Calu3 (cell line): Measurements from ENCODE around the gene GPBP1L1. TPM values are rescaled to one million over a fixed set of nuclear protein-coding genes. Genes with fewer than 3 reads are reported as not detected.

Source experiments
- BruUV-seq: library from RNA; stranded (reverse); fragments of 400-500 nt; replicated peaks from 2 replicates; lab custom pipeline; 2021; lab: Mats Ljungman, UMichigan
- CTCF ChIA-PET: fragments of 300-600 bp; sonication (Branson Sonifier 250); formaldehyde crosslinking; loops from one replicate; lab custom pipeline; 2022; ENCODE audit warnings: antibody characterized with exemption; lab: Charles Lee
- DNase-seq: peaks from one replicate; pipeline ENCODE4 v3.0.0; 2022
- H3K27ac Mint-ChIP-seq: one replicate; pipeline ENCODE4 v1.8.0; 2022; ENCODE audit warnings: mixed read lengths; ENCODE audit not compliant: unreplicated experiment
- H3K27me3 Mint-ChIP-seq: one replicate; pipeline ENCODE4 v1.8.0; 2022; ENCODE audit warnings: mixed read lengths; ENCODE audit not compliant: unreplicated experiment
- H3K36me3 Mint-ChIP-seq: one replicate; pipeline ENCODE4 v1.8.0; 2022; ENCODE audit warnings: mild to moderate bottlenecking, moderate library complexity, mixed read lengths; ENCODE audit not compliant: insufficient read depth, unreplicated experiment
- H3K4me1 Mint-ChIP-seq: one replicate; pipeline ENCODE4 v1.8.0; 2022; ENCODE audit warnings: mild to moderate bottlenecking, low read depth, mixed read lengths; ENCODE audit not compliant: unreplicated experiment
- H3K4me3 Mint-ChIP-seq: one replicate; pipeline ENCODE4 v1.8.0; 2022; ENCODE audit warnings: mild to moderate bottlenecking, low read depth, moderate library complexity, mixed read lengths; ENCODE audit not compliant: unreplicated experiment
- H3K9me3 Mint-ChIP-seq: one replicate; pipeline ENCODE4 v1.8.0; 2022; ENCODE audit warnings: low read depth, mixed read lengths; ENCODE audit not compliant: unreplicated experiment
- CTCF ChIP-seq: fragments of 200-600 bp; IDR thresholded peaks from one replicate; pipeline ENCODE4 v1.8.0; 2022; ENCODE audit warnings: antibody characterized with exemption; ENCODE audit not compliant: unreplicated experiment
- intact Hi-C: fragments of 100-400 bp; cut with micrococcal nuclease; formaldehyde crosslinking; loops from one replicate; pipeline ENCODE4 v1.10.0; 2022; ENCODE audit not compliant: unreplicated experiment
- total RNA-seq: library from RNA; stranded (reverse); gene quantifications from 2 replicates; pipeline ENCODE4 v1.2.3, GENCODE V29; 2022

Gene GPBP1L1
- total RNA-seq, 1 experiment from 2014 or later, result 117 TPM

- BruUV-seq, result no TSS peak
- CTCF ChIA-PET, result no interaction called here
- no peak overlapping the region for H3K27ac Mint-ChIP-seq
- no peak overlapping the region for H3K4me3 Mint-ChIP-seq
- H3K4me1 Mint-ChIP-seq, result no peaks in the 10 kb centered on the region
- no peak for TF ChIP-seq CTCF
- DNase-seq, result no peak
- intact Hi-C loops, result no loop called here
- H3K9me3 Mint-ChIP-seq, result no peaks in the 10 kb centered on the region
- peaks cover 47% of the 10 kb centered on the region for H3K36me3 Mint-ChIP-seq
- no peaks in the 10 kb centered on the region for H3K27me3 Mint-ChIP-seq
Observed at GRCh38 chr1:45621895-45622523, 64.3 kb downstream of the GPBP1L1 start.

GRCh38 chr1:45621501-45621836 lies 64.9 kb downstream of the GPBP1L1 start:
- H3K27me3 Mint-ChIP-seq, result no peaks in the 10 kb centered on the region
- BruUV-seq, result no TSS peak
- CTCF ChIA-PET, result no interaction called here
- H3K4me3 Mint-ChIP-seq, result no peak overlapping the region
- H3K9me3 Mint-ChIP-seq, result no peaks in the 10 kb centered on the region
- no peak for TF ChIP-seq CTCF
- H3K27ac Mint-ChIP-seq, result no peak overlapping the region
- DNase-seq, result no peak
- intact Hi-C loops, result no loop called here
- H3K4me1 Mint-ChIP-seq, result no peaks in the 10 kb centered on the region
- peaks cover 48% of the 10 kb centered on the region for H3K36me3 Mint-ChIP-seq

- Mint-ChIP-seq H3K36me3 (peaks cover 54% of the 10 kb centered on the region), H3K9me3 (no peaks in the 10 kb centered on the region), H3K4me3 (no peak overlapping the region), H3K27me3 (no peaks in the 10 kb centered on the region), H3K4me1 (no peaks in the 10 kb centered on the region), H3K27ac (no peak overlapping the region)
- intact Hi-C loops, result no loop called here
- BruUV-seq, result no TSS peak
- CTCF ChIA-PET, result no interaction called here
- no peak for DNase-seq
- no peak for TF ChIP-seq CTCF
Observed at GRCh38 chr1:45620588-45621500, 65.5 kb downstream of the GPBP1L1 start.

- Mint-ChIP-seq H3K27ac (no peak overlapping the region), H3K9me3 (no peaks in the 10 kb centered on the region), H3K4me3 (no peak overlapping the region), H3K36me3 (peaks cover 62% of the 10 kb centered on the region), H3K27me3 (no peaks in the 10 kb centered on the region), H3K4me1 (no peaks in the 10 kb centered on the region)
- no TSS peak for BruUV-seq
- intact Hi-C loops, result no loop called here
- DNase-seq, result no peak
- CTCF ChIA-PET, result no interaction called here
- no peak for TF ChIP-seq CTCF
Observed at GRCh38 chr1:45619149-45619921, 67.0 kb downstream of the GPBP1L1 start.
